Activated CD8-positive, alpha-beta memory T cell treated with anti-CD3 and anti-CD28 coated beads, Interleukin-2, amount 50 U/mL, for 48 hours (primary cell): ENCODE measurements around the gene CSNK2B.
A peak's percentile ranks its signal among the peaks of the same experiment; 100 is the strongest.

ENCODE experiments used
- DNase-seq: peaks from one replicate; pipeline ENCODE4 v3.0.0-alpha.2; 2020

CSNK2B gene

DNA sequence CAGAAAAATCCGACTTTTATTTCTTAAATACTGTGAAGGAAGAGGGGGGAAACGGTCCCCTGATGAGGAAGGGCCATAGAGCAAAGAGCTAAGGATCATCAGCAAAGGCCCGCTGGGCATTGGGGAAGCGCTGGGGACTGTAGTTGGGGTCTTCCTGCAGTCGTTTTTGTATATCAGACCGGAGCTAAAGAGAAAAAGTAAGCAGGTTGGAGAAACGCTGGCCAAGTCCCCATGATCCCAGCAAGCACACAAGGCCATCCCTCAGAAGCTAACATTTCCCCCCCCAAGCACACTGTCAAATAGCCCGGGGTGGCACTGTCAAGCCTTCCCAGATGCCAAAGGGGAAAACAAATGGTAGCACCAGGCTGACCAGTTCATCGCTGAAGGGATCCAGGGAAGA is 26.8 kb upstream of the CSNK2B start:
- no peak for DNase-seq

DNA sequence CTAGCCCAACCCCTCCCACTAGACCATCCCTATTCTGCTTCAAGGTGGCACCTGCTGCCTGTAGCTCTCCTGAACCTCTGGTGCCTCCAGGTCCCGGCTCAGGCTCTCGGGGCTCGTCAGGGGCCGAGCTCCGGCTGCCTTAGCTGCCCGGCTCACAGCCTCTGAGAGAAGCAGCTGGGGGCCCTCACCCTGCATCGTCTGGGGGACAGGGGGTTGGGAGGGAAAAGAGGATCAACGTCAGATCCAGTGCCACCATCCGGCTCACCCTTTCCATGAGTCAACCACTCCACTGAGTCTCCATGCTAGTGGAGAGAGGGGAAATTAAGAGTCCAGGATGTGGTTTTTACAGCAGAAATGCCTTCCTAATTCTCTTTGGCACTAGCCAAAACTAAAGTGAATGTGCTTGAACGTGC is 26.4 kb upstream of the CSNK2B start:
- no peak for DNase-seq

DNA sequence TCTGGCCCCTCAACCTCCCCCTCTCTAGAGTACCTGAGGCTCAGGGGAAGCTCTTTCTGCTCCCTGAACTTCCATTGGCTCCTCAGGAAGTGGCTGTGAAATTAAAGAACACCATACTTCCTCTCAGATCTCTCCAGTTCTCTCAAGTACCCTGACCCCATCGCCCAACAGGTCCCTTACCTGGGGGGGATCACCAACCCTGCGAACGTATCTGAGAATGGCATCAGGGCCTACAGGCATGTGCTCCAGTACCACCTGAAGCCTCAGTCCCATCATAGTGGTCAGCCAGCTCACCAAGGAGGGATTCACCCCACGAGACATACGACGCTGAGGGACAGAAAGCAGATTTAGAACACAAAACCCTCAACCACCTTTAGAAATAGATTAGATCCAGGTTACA is 25.3 kb upstream of the CSNK2B start:
- DNase-seq, result no peak

DNA sequence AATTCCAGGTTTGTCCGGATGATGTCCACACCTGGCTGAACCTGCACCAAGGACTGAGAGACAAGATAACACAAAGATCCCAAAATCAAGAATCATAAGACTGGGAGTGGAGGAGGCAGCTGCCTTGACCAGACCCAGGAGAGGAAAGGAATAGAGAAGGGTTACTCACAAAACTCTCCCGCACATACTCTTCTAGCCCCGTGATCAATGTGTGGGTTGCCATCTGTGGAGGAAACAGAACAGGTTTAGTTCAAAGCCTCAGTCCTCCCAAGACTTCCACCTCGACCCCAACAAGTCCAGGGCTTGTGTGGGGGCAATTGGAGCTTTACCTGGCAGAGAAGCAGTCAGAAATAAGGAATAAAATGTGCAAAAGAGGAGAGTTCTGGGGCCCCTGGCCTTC is 24.5 kb upstream of the CSNK2B start:
- no peak for DNase-seq

DNA sequence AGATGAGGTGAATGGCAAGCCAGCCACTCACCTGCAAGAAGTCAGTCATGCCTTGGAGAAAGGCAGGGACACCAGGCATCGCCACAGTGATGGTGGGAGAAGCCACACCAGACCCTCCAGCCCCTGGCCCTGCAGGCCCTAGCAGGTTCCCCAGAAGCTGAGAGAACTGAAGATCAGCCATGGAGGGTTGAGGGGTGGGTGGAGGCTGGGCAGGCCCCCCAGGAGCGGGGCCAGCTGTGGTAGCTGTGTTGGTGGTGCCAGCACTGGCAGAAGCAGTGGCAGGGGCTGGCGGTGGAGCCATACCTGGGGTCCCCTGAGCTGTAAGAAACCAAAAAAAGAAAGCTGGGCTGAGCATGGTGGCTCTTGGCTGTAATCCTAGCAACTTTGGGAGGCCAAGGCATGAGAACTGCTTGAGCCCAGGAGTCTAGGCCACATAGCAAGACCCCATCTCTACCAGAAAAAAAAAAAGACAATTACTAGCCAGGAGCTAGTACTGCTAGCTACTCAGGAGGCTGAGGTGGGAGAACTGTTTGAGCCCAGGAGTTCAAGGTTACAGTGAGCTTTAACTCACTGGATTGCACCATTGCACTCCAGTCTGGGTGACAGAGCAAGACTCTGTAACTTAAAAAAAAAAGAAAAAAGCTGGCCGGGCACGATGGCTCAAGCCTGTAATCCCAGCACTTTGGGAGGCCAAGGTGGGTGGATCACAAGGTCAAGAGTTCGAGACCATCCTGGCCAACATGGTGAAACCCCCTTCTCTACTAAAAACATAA is 22.9 kb upstream of the CSNK2B start:
- DNase-seq, result no peak

DNA sequence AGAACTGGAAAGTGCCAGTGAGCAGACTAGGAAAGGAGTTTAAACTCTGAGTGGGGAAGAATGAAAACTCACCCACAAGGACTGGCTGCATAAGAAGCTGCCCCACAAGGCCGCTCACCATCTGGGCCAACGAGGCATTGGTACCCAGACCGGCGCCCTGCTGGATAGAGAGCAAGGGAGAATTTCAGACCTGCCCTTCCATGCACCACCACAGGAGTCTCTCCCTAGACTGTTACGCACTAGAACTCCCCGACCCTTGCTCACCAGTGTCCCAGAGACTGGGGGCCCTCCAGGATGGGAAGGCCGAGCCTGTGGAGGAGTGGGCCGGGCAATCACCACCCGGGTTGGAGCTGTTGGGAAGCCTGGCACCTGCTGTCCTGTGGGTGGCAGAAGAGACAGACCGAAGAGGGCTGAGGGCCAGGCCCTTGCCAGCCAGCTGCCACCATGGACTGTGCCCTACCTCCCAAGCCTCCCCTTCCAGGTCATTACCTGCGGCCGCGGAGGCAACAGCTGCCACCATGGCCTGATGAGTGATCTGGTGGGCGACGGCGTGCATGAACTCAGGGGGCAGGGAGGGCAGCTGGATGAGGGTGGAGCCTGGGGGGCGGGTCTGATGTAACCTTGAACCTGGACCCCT is 21.9 kb upstream of the CSNK2B start:
- DNase-seq, result no peak

DNA sequence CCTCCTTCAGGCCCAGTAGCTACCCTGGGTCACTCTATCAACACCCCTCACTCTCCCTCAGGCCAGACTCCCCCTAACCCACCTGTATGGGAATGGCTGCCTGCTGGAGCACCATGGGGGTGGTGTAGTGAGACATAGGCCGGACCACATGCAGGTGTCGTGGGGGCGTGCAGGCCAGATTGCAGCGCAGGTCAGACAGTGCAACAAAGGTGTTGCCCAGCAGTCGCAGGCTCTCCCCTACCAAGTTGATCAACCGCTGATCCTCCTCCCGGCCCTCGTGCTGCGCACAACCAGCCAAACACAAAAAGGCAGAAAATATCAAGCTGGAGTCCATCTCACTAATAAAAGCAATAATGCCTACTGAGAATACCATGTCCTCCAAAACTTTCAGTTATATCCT is 20.6 kb upstream of the CSNK2B start:
- no peak for DNase-seq

DNA sequence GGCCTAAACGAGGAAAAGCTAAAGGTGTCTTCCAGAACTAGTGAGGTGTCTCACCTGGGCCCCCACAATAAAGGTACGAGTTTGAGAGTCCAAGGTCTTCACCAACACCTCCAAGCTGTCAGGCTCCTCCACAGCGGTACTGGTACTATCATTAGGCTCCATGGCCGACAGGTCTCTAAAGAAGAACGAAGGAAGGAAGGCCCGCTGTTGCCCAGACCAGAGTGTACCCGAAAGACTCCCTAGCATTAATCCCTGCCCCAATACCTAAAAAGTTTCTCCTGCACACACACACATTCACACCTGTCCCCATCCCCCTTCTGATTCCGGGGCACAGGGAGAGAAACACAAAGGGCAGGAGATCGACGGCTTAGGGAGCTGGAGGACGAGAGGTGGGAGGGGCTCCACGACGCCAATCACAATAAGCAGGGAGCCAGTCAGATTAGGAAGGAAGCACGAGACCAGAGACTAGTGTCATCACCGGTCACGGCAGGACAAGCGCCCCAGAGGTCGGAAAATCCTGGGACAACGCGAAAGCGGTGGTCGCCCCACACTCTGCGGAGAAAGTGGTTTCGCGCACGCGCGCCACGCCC is 14.2 kb upstream of the CSNK2B start:
- DNase-seq, result no peak

DNA sequence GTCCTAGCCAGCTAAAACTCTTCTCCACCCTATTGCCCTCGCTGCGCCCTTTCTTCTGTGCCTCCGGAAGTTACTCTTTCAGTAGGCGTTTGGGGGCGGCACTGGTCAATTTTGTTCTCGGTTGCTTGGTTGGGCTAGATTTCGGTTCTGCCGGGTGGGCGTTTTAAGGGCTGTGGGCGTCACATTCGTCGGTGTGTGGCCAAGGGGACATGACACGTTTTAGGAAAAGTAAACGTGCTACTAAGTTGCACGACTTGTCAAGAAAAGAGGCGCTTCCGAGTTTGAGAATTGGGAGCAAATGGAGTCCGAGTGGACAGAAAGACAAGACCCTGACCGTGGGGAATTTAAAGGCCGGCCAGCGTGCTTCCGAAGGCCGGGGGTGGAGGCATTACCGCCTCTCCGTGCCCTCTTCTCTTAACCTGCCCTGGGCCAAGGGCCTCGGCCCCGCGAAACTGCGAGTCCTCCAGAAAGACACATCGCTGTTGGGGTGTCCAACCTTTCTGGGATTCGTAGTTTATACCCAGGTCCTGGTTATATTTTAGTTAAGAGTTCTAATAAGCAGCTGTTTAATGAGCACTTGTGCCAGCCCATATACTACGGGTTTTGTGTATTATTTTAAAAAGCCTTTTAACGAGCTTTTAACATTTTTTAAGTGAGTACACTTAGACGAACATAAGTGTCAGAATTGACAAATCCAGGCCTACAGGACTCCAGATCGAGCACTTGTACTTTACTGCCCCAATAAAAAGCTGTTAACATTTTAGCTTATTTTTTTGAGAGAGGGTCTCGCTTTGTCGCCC is 12.8 kb upstream of the CSNK2B start:
- DNase-seq, result no peak

DNA sequence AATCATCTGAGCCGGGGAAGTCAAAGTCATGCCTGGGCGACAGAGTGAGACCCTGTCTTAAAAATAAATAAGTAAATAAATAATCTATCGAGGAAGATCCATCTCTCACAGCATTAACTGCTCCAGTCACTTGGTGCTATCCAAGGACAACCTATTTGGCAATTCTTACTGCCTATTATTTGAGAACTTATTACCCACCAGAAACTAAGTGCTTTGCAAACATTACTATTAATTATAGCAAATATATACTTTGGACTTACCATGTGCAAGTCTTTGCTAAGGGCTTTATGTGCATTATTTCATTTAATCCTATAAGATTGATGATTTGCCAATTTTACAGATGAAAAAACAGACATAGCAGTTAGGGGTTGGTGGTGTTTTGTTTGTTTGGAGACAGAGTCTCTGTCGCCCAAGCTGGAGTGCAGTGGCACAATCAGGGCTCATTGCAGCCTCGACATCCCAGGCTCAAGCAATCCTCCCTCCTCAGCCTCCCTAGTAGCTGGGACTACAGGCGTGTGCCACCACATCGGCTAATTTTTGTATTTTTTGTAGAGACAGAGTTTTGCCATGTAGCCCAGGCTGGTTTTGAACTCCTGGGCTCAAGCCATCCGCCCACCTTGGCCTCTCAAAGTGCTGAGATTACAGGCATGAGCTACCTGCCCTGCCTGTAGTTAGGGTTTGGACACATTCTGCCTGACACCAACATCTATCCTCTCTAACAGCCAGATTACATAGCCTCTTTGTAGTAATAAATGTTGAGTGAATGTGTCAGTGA is 11.1 kb upstream of the CSNK2B start:
- DNase-seq, result no peak

DNA sequence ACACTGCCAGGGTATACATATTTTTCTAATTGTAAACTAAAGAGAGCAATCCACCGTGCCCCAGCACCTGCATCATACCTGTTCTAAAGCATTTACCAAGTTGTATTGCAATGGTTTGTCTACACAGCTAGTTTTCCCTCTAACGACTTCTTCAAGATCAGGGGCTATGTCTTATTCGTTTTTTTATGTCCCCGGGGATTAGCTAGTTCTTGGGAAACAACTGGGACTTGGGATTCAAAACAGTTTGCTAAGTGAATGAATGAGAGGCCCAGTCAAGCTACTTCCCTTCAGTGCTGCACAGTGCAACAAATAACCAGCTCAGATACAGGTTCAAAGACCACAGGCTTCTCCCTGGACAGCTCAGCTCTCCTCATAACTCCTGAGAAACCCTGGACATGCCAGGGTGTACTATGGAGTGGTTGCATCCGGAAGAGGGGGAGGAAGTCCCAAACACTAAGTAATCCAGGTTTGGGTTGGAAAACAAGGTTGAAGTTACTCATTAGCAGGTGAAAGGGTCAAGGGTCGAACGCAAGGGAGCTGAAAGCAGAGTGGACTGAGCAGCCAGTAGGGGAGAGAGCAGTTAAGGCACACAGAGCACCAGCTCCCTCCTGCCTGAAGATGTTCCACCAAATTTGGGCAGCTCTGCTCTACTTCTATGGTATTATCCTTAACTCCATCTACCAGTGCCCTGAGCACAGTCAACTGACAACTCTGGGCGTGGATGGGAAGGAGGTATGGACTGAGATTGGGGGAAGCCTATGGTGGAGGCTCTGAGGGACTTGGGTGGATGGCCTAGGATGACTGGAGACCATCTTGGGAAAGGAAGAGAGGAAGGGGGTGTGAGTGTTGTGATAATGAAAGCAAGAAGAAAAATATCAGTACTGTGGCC is 10.3 kb upstream of the CSNK2B start, which contains the start of gene APOM:
Gene APOM, plus strand, starts transcription at position 546 of the 889 bp plus-strand sequence. Its CDS starts 73 bp downstream, at position 619.
- DNase-seq, result no peak

DNA sequence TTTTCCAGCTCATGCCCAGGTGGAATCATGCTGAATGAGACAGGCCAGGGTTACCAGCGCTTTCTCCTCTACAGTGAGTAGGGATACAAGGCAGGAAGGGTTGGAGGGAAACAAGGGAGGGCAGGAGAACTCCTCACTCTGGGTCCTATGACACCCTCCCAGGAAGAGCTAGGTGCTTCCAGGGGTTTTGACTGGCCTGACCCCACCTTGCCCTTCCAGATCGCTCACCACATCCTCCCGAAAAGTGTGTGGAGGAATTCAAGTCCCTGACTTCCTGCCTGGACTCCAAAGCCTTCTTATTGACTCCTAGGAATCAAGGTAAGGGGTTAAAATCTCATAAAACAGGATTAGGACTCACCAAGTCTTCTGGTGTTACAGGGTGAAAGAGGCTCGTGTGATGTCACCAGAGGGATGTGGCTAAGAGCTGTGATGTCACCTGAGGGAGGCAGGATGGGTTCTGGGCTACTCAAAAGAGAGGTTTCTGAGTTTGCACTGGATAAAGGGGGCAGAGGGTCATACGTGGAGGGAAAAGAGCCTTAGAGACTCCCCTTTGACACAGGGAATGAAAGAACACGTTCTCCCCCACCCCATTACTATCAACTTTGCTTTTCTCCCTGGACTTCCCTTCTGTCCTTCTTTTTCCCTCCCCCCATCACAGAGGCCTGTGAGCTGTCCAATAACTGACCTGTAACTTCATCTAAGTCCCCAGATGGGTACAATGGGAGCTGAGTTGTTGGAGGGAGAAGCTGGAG is 8.3 kb upstream of the CSNK2B start:
- no peak for DNase-seq

DNA sequence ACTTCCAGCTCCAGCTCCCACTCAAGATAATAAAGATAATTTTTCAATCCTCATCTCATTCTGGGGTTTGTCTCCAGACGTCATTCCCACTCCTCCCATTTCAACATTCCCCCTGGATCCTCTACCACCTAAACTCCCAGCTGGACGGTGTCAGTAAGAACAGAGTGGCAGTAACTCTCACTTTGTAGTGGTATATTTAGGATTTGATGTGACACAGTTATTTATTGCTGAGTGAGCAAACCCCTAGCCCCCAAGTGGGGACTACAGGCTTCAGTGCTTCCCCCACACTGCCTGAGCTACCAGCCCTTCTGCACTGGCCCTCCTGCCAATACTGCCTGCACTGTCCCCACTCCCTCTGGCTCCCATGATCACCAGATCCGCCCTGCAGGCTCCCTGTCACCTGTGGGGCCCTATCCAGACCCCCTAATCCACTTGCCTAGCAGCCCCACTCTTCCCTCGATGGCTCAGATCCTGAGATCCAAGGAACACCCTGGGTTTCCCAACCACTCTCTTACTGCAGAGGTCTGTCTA is 7.7 kb upstream of the CSNK2B start:
- no peak for DNase-seq

DNA sequence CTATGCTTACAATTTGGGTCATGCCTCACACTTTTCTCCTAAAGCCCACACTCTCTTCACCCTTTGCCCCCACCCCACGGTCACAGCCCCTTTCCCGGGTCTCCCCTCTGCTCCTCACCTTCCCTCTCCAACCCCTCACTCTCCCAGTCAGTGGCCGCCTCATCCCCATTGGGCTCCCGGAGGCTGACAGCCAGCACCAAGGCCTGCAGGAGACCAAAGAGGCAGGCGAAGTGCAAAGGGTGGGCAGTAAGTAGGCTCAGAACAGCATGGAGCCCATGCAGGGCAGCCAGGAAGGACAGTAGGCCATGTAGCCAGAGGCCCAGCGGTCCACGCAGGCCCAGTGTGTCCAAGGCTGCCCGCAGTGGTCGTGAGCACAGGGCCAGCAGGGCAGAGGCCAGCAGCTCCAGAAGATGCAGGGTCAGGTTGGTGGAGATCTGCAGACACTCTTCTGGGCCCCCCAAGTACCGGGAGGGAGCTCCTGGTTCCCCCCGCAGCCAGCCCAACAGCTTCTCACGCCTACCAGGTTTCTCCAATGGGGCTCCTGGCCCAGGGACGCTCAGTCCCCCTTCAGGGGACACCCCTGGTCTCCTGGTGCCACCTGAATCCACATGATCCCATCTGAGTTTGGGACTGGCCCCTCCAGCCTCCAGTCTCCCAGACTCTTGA is 6.8 kb upstream of the CSNK2B start:
- no peak for DNase-seq

DNA sequence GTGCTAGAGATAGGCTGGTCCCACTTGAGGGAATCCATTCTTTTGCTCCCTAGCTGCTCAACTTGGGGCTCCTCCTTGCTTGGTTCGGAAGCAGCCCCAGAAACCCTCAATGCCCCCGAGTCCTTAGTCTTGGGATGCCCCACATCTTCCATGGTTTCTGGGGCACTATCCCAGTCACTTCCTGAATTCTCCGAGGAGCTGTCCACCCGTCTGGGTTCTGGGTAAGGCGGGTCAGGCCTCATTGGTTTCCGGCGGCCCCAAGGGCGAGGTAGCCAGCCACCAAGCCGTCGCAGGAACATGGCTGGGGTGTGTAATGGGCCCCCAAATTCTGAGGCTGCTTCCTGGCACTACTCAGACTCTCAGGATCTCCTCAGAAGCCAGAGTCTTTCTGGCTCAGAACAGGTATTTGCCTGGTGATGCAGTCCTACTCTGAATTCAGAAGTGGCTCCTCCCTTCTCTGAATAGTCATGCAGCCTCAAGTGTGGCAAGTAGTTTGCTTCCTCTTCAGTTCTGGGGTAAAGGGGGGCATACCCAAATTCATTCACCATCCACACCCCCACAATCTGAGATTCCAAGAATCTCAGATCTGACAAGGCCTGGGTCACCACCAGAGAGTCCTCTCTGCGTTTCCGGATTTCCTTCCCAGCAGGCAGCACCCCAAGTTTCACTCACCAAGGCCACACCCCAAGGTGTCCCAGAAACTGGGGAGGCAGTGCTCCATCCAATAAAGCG is 6.1 kb upstream of the CSNK2B start:
- peak; percentile 75 for DNase-seq

DNA sequence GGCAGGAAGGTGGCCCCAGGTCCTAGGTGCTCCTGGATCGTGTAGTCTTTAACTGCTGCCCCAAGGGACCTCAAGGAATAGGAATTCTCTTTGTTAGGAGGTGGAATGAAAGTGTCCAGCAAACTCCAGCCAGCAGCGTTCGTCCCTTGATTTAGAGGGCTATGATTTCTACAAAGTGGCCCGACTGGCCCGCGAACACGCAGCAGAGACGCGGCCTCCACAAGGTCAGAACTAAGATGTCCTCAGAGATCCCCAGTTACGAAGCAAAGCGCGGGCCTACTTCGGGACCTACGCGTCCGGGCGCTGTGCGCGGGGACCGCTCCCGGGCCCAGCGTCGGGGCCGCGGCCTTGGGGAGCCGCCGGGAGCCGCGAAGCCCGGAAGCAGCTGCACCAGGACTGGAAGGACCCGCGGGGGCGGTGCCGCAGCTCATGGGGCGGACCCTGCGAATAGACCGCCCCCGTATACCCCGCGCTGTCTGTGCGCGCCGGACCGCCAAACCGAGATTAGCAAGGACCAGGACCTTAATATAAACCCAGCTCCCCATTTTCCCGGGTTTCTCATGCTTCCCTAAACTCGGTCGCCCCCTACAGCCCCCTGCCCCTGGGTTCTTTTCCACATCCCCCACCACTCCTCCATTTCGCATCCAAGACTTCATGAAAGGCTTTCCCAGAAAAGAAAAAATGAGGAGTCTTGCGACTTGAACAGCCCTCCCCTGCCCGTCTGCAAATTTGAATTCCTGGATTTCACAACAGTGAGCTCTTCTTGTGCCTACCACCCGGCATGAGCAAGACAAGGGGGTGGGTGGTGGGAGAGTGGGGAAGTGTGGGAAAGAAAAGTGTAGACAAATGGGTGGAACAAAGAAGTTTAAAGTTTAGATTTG is 5.3 kb upstream of the CSNK2B start, which contains the start of gene C6orf47:
Gene C6orf47, minus strand, starts transcription at position 398 of the 881 bp plus-strand sequence. CDS start 831 bp downstream, outside the sequence.
- peak; percentile 88 for DNase-seq

DNA sequence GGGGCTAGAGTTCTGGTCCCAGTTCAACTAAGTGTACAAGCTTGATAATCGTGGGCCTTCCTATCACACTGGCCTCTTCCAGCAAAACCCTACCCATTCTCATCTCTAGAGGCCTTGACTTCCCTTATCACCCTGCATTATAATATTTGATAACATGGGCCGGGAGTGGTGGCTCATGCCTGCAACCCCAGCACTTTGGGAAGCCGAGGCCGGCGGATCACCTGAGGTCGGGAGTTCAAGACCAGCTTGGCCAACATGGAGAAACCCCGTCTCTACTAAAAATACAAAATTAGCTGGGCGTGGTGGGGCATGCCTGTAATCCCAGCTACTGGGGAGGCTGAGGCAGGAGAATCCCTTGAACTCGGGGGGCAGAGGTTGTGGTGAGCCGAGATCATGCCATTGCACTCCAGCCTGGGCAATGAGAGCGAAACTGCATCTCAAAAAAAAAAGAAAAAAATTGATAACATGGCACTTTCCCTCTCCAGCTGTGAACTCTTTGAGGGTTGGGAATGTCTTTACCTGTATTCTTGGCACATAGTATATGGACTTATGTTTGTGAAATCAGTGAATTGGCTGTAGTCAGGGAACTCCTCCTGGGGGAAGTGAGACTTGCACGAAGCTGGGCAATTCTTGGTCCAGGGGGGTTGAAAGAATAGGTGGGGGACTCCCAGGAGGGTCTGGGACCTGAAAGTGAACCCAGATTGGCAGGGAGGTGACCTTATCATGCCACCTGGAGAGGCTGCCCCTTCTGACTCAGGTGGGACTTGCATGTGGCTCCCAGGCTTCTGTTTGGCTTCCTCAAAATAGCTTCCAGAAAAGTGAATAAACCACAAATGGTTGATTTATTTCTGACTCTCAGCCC is 4.4 kb upstream of the CSNK2B start:
- DNase-seq, result no peak
